Mammary epithelial cell (primary cell): Measurements from ENCODE around the gene IL1RL2.

Experiments
- CTCF ChIP-seq, 2 donors: IDR thresholded peaks in 1 of 2; conservative IDR thresholded peaks in 1 of 2; 2 replicates each; pipeline ENCODE4 v1.5.1; 2011 to 2012; ENCODE audit warnings: inconsistent platforms in 2 of 2, low read length in 2 of 2, mild to moderate bottlenecking in 2 of 2, control low read depth in 1 of 2, low read depth in 1 of 2; ENCODE audit not compliant: insufficient read depth in 1 of 2; ENCODE audit errors: extremely low read depth in 1 of 2
- EZH2 ChIP-seq: IDR thresholded peaks from 2 replicates; pipeline ENCODE4 v1.6.1; 2012; ENCODE audit warnings: low read length, inconsistent platforms, borderline replicate concordance

GRCh38 chr2:102143450-102143985 lies 43.3 kb upstream of the IL1RL2 start:
- TF ChIP-seq CTCF (conservative IDR thresholded peaks at IDR 0.05 in 1 of 2, IDR thresholded peaks at IDR 0.05 in 1 of 2; ENCODE audit: extremely low read depth in 1 of 2, insufficient read depth in 1 of 2, low read depth in 1 of 2, low read length in 2 of 2), result no peak
- no peak for TF ChIP-seq EZH2
